Measurements from ENCODE around the gene PPP4R3B. TPM values are rescaled to one million over a fixed set of nuclear protein-coding genes. Genes with fewer than 3 reads are reported as not detected.
A peak's percentile ranks its signal among the peaks of the same experiment; 100 is the strongest.
"Not testable (repeated sequence)": the region's sequence is repeated elsewhere in the genome, so short reads cannot be mapped to it uniquely, and the experiment has no call there.

The PPP4R3B gene
- total RNA-seq, 1 donor from 2014 or later: 36.3 TPM

- not testable (repeated sequence) for DNase-seq (ENCODE audit: low read depth in 2 of 2)
These were observed 20.6 kb downstream of the PPP4R3B start for GRCh38 chr2:55596795-55597194.

GRCh38 chr2:55595536-55595935, 21.9 kb downstream of the PPP4R3B start:
- DNase-seq (ENCODE audit: low read depth in 2 of 2): no peak

- no peak for DNase-seq (ENCODE audit: low read depth in 2 of 2)
These were observed 25.3 kb downstream of the PPP4R3B start for GRCh38 chr2:55592130-55592529.

GRCh38 chr2:55590810-55591440, 26.5 kb downstream of the PPP4R3B start:
- DNase-seq (ENCODE audit: low read depth in 2 of 2): peak in 1 of 2 donors; percentile 26

GRCh38 chr2:55585451-55586080, 31.9 kb downstream of the PPP4R3B start:
- peak; percentile 17 to 63 for DNase-seq (ENCODE audit: low read depth in 2 of 2)

GRCh38 chr2:55581874-55582547, 35.4 kb downstream of the PPP4R3B start:
- no peak for DNase-seq (ENCODE audit: low read depth in 2 of 2)

- DNase-seq (ENCODE audit: low read depth in 2 of 2): peak; percentile 3 to 11
These were observed 36.0 kb downstream of the PPP4R3B start for GRCh38 chr2:55581435-55581834.

GRCh38 chr2:55569002-55569401, 48.4 kb downstream of the PPP4R3B start:
- DNase-seq (ENCODE audit: low read depth in 2 of 2): peak in 1 of 2 donors; percentile 6

GRCh38 chr2:55567298-55567697, 50.1 kb downstream of the PPP4R3B start:
- DNase-seq (ENCODE audit: low read depth in 2 of 2): no peak

- DNase-seq (ENCODE audit: low read depth in 2 of 2): no peak
These were observed 51.8 kb downstream of the PPP4R3B start for GRCh38 chr2:55565613-55566012.

- no peak for DNase-seq (ENCODE audit: low read depth in 2 of 2)
These were observed 56.6 kb downstream of the PPP4R3B start for GRCh38 chr2:55560855-55561254.

GRCh38 chr2:55556809-55557208, 60.6 kb downstream of the PPP4R3B start:
- no peak for DNase-seq (ENCODE audit: low read depth in 2 of 2)

GRCh38 chr2:55555977-55556376, 61.4 kb downstream of the PPP4R3B start:
- DNase-seq (ENCODE audit: low read depth in 2 of 2): peak in 1 of 2 donors; percentile 20

GRCh38 chr2:55553321-55553720, 64.1 kb downstream of the PPP4R3B start:
- DNase-seq (ENCODE audit: low read depth in 2 of 2): no peak

- peak; percentile 23 to 85 for DNase-seq (ENCODE audit: low read depth in 2 of 2)
These were observed 66.9 kb downstream of the PPP4R3B start for GRCh38 chr2:55550368-55551102.

- DNase-seq (ENCODE audit: low read depth in 2 of 2): not testable (repeated sequence)
These were observed 69.7 kb downstream of the PPP4R3B start for GRCh38 chr2:55547679-55548078.

GRCh38 chr2:55547001-55547400, 70.4 kb downstream of the PPP4R3B start:
- DNase-seq (ENCODE audit: low read depth in 2 of 2): no peak

GRCh38 chr2:55530539-55531081, 86.8 kb downstream of the PPP4R3B start:
- DNase-seq (ENCODE audit: low read depth in 2 of 2): peak in 1 of 2 donors; percentile 69

- no peak for DNase-seq (ENCODE audit: low read depth in 2 of 2)
These were observed 91.2 kb downstream of the PPP4R3B start for GRCh38 chr2:55526174-55526573.

GRCh38 chr2:55524884-55525437, 92.5 kb downstream of the PPP4R3B start:
- DNase-seq (ENCODE audit: low read depth in 2 of 2): no peak

Data from lung microvascular endothelial cell (primary cell).